A673 (cell line): ENCODE measurements around the gene PGAP3. TPM values are rescaled to one million over a fixed set of nuclear protein-coding genes. Genes with fewer than 3 reads are reported as not detected.

ENCODE experiments used
- BruUV-seq: library from RNA; stranded (reverse); fragments of 400-500 nt; replicated peaks from 2 replicates; lab custom pipeline; 2021; lab: Mats Ljungman, UMichigan
- CTCF ChIA-PET: fragments of 300-600 bp; sonication (Branson Sonifier 250); formaldehyde crosslinking; loops from one replicate; lab custom pipeline; 2022; ENCODE audit warnings: antibody characterized with exemption; lab: Charles Lee
- POLR2A ChIA-PET: fragments of 300-600 bp; sonication (Branson Sonifier 250); formaldehyde crosslinking; loops from one replicate; lab custom pipeline; 2022; ENCODE audit warnings: antibody characterized with exemption; ENCODE audit not compliant: low non-redundant PET; lab: Charles Lee
- DNase-seq: peaks from one replicate; pipeline ENCODE4 v3.0.0-alpha.2; 2015; ENCODE audit warnings: low spot score
- H3K27ac ChIP-seq: fragments of 200-600 bp; sonication (generic); 2 replicates; pipeline ENCODE4 v1.5.1; 2016; ENCODE audit warnings: mixed run types, low read depth, mild to moderate bottlenecking, mixed read lengths, antibody characterized with exemption, low read length; ENCODE audit not compliant: poor library complexity, severe bottlenecking
- H3K27me3 ChIP-seq: fragments of 200-600 bp; sonication (generic); replicated peaks from 2 replicates; pipeline ENCODE4 v1.6.1; 2017; ENCODE audit warnings: mixed run types, low read depth, mild to moderate bottlenecking, mixed read lengths, antibody characterized with exemption, low read length; ENCODE audit not compliant: insufficient read depth, poor library complexity
- H3K36me3 ChIP-seq: fragments of 200-600 bp; sonication (generic); 2 replicates; pipeline ENCODE4 v1.6.1; 2016; ENCODE audit warnings: mixed run types, mild to moderate bottlenecking, mixed read lengths, antibody characterized with exemption, low read length; ENCODE audit not compliant: insufficient read depth, poor library complexity, severe bottlenecking
- H3K4me1 ChIP-seq: fragments of 200-600 bp; sonication (generic); 2 replicates; pipeline ENCODE4 v1.6.1; 2017; ENCODE audit warnings: mixed run types, mild to moderate bottlenecking, mixed read lengths, antibody characterized with exemption, low read length; ENCODE audit not compliant: insufficient read depth, poor library complexity, severe bottlenecking
- H3K4me3 ChIP-seq: fragments of 200-600 bp; sonication (generic); 2 replicates; pipeline ENCODE4 v1.5.1; 2016; ENCODE audit warnings: low read depth, mixed run types, mild to moderate bottlenecking, mixed read lengths, low read length; ENCODE audit not compliant: poor library complexity, severe bottlenecking
- H3K9me3 ChIP-seq: fragments of 200-600 bp; sonication (generic); 2 replicates; pipeline ENCODE4 v1.6.1; 2016; ENCODE audit warnings: mixed run types, low read depth, mild to moderate bottlenecking, mixed read lengths, antibody characterized with exemption, low read length; ENCODE audit not compliant: poor library complexity, severe bottlenecking
- EZH2 ChIP-seq: fragments of 200-600 bp; sonication (generic); IDR thresholded peaks from 2 replicates; pipeline ENCODE4 v1.6.1; 2017; ENCODE audit warnings: borderline replicate concordance, low read depth, mild to moderate bottlenecking, mixed read lengths, antibody characterized with exemption, low read length; ENCODE audit not compliant: poor library complexity, severe bottlenecking
- intact Hi-C: fragments of 100-400 bp; cut with micrococcal nuclease; formaldehyde crosslinking; loops from one replicate; pipeline ENCODE4 v1.10.0; 2022; ENCODE audit not compliant: unreplicated experiment
- total RNA-seq: library from RNA; stranded (reverse); gene quantifications from 2 replicates; pipeline ENCODE4 v1.2.3, GENCODE V29; 2021
- TF ChIP-seq, protein P1 (sequence below): fragments of 300-800, 200-600 bp; sonication (generic); conservative IDR thresholded peaks from 2 replicates; pipeline ENCODE4 v1.5.1; 2017; ENCODE audit warnings: low read depth, mild to moderate bottlenecking, antibody characterized with exemption, low read length, moderate library complexity, mixed read lengths

The PGAP3 gene
- total RNA-seq, 1 experiment from 2014 or later = 3.6 TPM

DNA sequence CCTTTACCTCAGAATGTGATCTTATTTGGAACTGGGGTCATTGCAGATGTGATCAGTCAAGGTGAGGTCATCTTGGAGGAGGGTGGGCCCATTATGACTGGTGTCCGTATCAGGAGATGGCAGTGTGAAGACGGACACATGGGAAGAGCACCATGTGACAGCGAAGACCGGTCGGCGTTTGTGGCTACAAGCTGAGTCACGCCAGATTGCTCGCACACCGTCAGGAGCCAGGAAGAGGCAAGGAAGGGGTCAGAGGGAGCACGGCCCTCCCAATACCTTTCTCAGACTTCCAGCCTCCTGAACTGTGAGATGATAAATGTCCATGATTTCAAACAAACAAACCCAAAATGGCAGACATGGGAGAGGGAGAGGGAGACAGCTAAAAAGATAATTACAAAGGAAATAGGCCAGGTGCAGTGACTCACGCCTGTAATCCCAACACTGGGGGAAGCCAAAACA, 37.7 kb downstream of the PGAP3 start:
- POLR2A ChIA-PET = no interaction called here
- intact Hi-C loops = no loop called here
- no TSS peak for BruUV-seq

DNA sequence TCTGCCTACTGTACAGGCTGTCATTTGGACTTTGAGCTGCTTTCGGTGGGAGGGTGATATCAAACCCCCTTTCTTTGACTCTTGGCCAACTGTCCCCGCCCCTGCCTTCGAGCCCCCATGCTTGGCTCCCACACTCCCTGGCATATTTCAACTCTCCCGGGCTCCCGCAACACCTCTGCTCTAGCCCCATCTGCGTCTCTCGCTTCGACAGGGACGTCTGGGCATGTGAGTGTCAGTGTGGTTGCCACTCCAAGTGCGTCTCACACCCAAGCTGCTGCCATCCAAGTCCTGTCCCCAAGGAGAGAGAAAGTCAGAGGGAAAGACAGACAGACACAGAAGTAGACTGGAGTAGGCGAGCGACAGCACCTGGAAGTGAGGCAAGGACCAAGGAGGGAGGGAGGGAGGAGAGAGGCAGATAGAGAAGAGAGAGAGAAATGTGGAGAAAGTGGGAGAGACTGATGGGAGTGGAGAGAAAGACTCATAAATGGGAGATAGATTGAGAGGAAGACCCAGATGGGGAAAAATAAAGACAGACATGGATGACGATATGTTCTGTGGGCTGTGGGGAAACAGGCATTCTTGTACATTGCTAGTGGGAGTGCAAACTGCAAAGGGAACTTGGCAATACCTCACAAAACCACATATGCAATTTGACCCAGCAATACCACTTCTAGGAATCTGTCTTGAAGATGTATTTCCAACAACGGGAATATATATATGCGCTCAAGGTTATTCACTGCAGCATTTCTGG, 39.1 kb downstream of the PGAP3 start:
- intact Hi-C loops = no loop called here
- POLR2A ChIA-PET = no interaction called here
- H3K36me3 ChIP-seq = no peaks in the 10 kb centered on the region

More for the DNA sequence above, 37.7 kb downstream of the PGAP3 start:
- no peak overlapping the region for H3K4me3 ChIP-seq
- CTCF ChIA-PET = no interaction called here
- TF ChIP-seq EZH2 = no peak
- TF ChIP-seq, protein P1, sequence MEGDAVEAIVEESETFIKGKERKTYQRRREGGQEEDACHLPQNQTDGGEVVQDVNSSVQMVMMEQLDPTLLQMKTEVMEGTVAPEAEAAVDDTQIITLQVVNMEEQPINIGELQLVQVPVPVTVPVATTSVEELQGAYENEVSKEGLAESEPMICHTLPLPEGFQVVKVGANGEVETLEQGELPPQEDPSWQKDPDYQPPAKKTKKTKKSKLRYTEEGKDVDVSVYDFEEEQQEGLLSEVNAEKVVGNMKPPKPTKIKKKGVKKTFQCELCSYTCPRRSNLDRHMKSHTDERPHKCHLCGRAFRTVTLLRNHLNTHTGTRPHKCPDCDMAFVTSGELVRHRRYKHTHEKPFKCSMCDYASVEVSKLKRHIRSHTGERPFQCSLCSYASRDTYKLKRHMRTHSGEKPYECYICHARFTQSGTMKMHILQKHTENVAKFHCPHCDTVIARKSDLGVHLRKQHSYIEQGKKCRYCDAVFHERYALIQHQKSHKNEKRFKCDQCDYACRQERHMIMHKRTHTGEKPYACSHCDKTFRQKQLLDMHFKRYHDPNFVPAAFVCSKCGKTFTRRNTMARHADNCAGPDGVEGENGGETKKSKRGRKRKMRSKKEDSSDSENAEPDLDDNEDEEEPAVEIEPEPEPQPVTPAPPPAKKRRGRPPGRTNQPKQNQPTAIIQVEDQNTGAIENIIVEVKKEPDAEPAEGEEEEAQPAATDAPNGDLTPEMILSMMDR = no peak
- H3K27ac ChIP-seq = no peak overlapping the region
- no peaks in the 10 kb centered on the region for H3K4me1 ChIP-seq
- no peak for DNase-seq
- no peaks in the 10 kb centered on the region for H3K27me3 ChIP-seq
- no peaks in the 10 kb centered on the region for H3K36me3 ChIP-seq
- no peaks in the 10 kb centered on the region for H3K9me3 ChIP-seq

DNA sequence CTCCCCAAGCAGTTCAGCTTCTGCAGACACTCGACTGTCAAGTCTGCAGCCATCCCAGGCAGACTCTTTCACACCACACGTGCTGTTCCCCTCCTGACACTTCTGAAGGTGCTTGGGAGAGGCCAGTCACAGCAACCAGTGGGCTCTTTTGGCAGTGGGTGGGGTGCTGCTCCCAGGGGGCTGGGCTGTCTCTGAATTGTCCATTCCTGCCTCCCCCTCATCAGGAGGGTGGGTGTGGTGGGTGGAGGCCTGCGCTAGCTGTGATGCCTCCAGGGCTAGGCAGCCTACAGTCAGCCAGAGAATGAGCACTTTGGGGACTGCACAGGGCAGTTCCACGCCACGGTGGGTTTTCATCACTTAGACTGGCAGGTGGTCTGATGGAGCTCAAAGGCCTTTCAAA, 40.6 kb downstream of the PGAP3 start:
- BruUV-seq = no TSS peak
- no peaks in the 10 kb centered on the region for H3K9me3 ChIP-seq
- intact Hi-C loops = no loop called here

More for the DNA sequence above, 39.1 kb downstream of the PGAP3 start:
- Histone ChIP-seq H3K27me3 (no peaks in the 10 kb centered on the region), H3K4me1 (no peaks in the 10 kb centered on the region), H3K27ac (no peak overlapping the region), H3K4me3 (no peak overlapping the region), H3K9me3 (no peaks in the 10 kb centered on the region)
- TF ChIP-seq EZH2 = no peak
- TF ChIP-seq, protein P1 = no peak
- CTCF ChIA-PET = no interaction called here
- BruUV-seq = no TSS peak
- no peak for DNase-seq

More for the DNA sequence above, 40.6 kb downstream of the PGAP3 start:
- Histone ChIP-seq H3K27ac (no peak overlapping the region), H3K4me1 (no peaks in the 10 kb centered on the region), H3K36me3 (no peaks in the 10 kb centered on the region), H3K27me3 (no peaks in the 10 kb centered on the region), H3K4me3 (no peak overlapping the region)
- no peak for TF ChIP-seq EZH2
- TF ChIP-seq, protein P1 = no peak
- ChIA-PET CTCF (no interaction called here), POLR2A (no interaction called here)
- no peak for DNase-seq
